ENCODE data around the gene TMEM232.
"Not testable (repeated sequence)": the region's sequence is repeated elsewhere in the genome, so short reads cannot be mapped to it uniquely, and the experiment has no call there.

Gene TMEM232

DNA sequence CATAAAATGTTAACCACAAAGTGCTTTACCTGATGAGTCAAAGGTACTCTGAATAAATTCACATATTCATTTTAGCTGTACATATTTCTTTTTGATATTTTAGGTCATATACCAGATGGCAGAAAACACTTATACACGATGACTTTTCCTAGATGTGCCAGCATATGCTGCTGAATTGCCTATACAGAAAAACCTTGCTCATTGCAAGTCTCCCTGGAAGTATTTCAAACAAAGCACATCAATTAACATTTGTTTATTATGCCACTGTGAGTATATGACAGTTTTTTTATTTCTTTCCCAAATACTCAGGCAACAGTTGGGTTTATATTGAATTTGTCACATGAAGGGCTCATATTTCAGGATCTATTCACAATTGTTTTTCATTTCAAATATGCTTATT, 180.8 kb downstream of the TMEM232 start:
- no peak for DNase-seq (ENCODE audit: extremely low read depth, insufficient read length)

DNA sequence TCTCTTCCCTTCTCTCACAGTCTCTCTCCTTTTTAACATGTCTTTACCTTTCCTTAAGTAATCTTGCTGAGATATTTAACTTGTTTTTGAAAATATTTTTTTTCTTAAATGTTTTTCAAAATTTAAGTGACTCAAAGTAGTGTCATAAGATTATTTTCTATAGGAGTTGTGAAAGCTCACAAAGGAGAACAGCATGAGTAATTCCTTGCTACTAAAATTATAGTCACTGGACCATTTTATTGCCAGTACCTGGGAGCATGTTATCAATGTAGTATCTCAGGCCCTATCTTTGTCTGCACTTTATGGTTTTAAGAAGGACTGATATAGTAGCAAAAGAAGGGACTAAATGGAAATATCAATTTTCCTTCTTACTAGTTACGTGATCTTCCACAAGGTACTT, 181.9 kb downstream of the TMEM232 start:
- H3K27me3 ChIP-seq (replicated peaks; ENCODE audit: control insufficient read depth, insufficient read depth, low read length) = no peaks in the 10 kb centered on the region
- TF ChIP-seq, protein P1, sequence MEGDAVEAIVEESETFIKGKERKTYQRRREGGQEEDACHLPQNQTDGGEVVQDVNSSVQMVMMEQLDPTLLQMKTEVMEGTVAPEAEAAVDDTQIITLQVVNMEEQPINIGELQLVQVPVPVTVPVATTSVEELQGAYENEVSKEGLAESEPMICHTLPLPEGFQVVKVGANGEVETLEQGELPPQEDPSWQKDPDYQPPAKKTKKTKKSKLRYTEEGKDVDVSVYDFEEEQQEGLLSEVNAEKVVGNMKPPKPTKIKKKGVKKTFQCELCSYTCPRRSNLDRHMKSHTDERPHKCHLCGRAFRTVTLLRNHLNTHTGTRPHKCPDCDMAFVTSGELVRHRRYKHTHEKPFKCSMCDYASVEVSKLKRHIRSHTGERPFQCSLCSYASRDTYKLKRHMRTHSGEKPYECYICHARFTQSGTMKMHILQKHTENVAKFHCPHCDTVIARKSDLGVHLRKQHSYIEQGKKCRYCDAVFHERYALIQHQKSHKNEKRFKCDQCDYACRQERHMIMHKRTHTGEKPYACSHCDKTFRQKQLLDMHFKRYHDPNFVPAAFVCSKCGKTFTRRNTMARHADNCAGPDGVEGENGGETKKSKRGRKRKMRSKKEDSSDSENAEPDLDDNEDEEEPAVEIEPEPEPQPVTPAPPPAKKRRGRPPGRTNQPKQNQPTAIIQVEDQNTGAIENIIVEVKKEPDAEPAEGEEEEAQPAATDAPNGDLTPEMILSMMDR (IDR thresholded peaks at IDR 0.05; ENCODE audit: insufficient read depth, low read length, poor library complexity, severe bottlenecking) = no peak
- no peak for DNase-seq (ENCODE audit: extremely low read depth, insufficient read length)
- H3K4me3 ChIP-seq (replicated peaks; ENCODE audit: low read depth, low read length) = no peak overlapping the region
- H3K36me3 ChIP-seq (ENCODE audit: control insufficient read depth, insufficient read depth, low read length) = no peaks in the 10 kb centered on the region

More for the DNA sequence above, 180.8 kb downstream of the TMEM232 start:
- TF ChIP-seq, protein P1 (IDR thresholded peaks at IDR 0.05; ENCODE audit: insufficient read depth, low read length, poor library complexity, severe bottlenecking) = no peak
- H3K36me3 ChIP-seq (ENCODE audit: control insufficient read depth, insufficient read depth, low read length) = no peaks in the 10 kb centered on the region
- H3K4me3 ChIP-seq (replicated peaks; ENCODE audit: low read depth, low read length) = no peak overlapping the region
- no peaks in the 10 kb centered on the region for H3K27me3 ChIP-seq (replicated peaks; ENCODE audit: control insufficient read depth, insufficient read depth, low read length)

DNA sequence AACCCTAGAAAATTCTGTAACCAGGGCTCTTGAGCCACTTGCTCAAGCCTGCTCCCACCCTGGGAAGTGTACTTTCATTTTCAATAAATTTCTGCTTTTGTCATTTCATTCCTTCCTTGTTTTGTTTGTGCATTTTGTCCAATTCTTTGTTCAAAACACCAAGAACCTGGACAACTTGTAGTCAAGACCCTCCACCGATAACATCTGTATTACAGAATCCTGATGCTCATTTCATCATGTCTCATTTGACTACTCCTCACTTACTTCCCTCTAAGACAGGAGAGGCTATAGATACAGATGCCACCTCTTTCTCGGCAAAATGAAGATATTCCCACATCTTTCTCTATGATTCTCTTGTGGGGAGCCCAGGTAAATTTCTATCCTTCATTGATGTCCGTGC, 183.5 kb downstream of the TMEM232 start:
- Histone ChIP-seq H3K27me3 (replicated peaks; ENCODE audit: control insufficient read depth, insufficient read depth, low read length) (no peaks in the 10 kb centered on the region), H3K36me3 (ENCODE audit: control insufficient read depth, insufficient read depth, low read length) (no peaks in the 10 kb centered on the region), H3K4me3 (replicated peaks; ENCODE audit: low read depth, low read length) (no peak overlapping the region)
- DNase-seq (ENCODE audit: extremely low read depth, insufficient read length) = no peak
- TF ChIP-seq, protein P1 (IDR thresholded peaks at IDR 0.05; ENCODE audit: insufficient read depth, low read length, poor library complexity, severe bottlenecking) = no peak

DNA sequence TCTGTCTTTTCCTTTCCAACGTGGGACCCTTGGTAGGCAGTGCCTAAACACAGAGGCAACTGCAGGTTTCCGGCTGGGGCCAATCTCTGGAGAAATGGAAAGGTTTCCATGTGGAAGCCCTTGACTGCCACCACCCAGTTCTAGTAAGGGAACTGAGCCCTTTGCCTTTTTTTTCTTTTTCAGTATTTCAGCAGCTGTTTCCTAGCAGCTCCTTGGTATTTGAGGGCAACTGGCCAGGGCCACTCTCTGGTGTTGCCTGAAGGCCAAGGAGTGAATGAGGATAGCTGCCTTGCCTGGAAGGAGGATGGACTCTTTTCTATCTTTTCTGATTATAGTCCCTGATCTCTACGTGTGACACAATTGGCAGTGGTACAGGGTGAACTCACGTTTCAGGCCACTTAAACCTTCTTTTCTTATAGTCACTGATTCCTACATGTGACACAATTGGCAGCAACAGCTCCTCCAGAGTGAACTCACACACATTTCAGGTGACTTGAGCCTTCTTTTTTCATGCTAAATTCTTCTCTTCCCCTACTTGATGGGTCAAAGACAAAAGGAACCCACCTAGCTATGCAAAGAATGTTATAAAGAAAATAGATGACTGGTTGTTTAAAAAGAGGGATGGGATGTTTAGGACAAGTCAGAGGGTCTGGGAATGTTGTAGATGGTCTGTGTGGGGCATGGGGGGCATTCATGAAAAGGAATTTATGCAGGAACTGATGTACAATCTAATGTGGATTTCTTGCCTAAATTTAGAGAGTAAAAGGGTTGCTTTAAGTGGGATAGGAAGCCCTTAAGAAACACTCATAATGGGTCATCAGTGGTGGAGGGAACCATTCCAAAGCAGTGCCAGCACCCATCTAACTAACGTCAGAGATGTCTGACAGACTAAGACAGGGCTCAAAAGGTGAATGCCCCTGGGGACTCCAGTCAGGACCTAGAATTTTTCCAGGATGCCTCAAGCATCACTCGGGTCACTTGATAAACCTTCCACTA, 190.1 kb downstream of the TMEM232 start:
- H3K4me3 ChIP-seq (replicated peaks; ENCODE audit: low read depth, low read length) = no peak overlapping the region
- H3K36me3 ChIP-seq (ENCODE audit: control insufficient read depth, insufficient read depth, low read length) = no peaks in the 10 kb centered on the region
- H3K27me3 ChIP-seq (replicated peaks; ENCODE audit: control insufficient read depth, insufficient read depth, low read length) = no peaks in the 10 kb centered on the region; the same call in 1 of the 2 replicates
- no peak for DNase-seq (ENCODE audit: extremely low read depth, insufficient read length)
- TF ChIP-seq, protein P1 (IDR thresholded peaks at IDR 0.05; ENCODE audit: insufficient read depth, low read length, poor library complexity, severe bottlenecking) = no peak

DNA sequence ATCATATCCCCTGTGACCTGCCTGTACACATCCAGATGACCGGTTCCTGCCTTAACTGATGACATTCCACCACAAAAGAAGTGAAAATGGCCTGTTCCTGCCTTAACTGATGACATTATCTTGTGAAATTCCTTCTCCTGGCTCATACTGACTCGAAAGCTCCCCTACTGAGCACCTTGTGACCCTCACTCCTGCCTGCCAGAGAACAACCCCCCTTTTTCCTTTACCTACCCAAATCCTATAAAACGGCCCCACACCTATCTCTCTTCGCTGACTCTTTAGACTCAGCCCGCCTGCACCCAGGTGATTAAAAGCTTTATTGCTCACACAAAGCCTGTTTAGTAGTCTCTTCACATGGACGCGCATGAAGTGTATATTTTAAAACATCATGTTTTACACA, 191.3 kb downstream of the TMEM232 start:
- DNase-seq (ENCODE audit: extremely low read depth, insufficient read length); H3K27me3 ChIP-seq (replicated peaks; ENCODE audit: control insufficient read depth, insufficient read depth, low read length); H3K4me3 ChIP-seq (replicated peaks; ENCODE audit: low read depth, low read length); H3K36me3 ChIP-seq (ENCODE audit: control insufficient read depth, insufficient read depth, low read length): not testable (repeated sequence)

DNA sequence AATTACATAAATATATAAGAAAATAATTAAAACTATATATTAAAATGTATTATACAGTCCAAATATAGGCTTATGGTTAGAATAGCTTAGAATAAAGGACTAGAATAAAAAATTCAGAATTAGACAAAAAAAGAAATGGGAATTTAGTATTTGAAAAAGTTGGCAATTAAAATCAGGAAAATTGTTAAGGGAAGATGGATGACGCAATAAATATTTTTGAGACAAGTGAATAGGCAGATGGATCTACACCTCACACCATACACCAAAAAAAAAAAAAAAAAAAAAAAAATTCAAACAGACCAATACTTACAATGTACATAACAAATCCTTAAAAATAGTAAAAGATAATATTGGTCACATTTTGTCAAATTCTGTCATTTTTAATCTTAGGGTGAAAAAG, 200.7 kb downstream of the TMEM232 start:
- Histone ChIP-seq H3K27me3 (replicated peaks; ENCODE audit: control insufficient read depth, insufficient read depth, low read length) (no peaks in the 10 kb centered on the region), H3K4me3 (replicated peaks; ENCODE audit: low read depth, low read length) (no peak overlapping the region), H3K36me3 (ENCODE audit: control insufficient read depth, insufficient read depth, low read length) (no peaks in the 10 kb centered on the region)
- no peak for DNase-seq (ENCODE audit: extremely low read depth, insufficient read length)
- TF ChIP-seq, protein P1 (IDR thresholded peaks at IDR 0.05; ENCODE audit: insufficient read depth, low read length, poor library complexity, severe bottlenecking) = no peak
